ENCODE measurements around the gene CHD3.

CHD3 gene

GRCh38 chr17:7844292-7845154 lies 44.1 kb upstream of the CHD3 start:
- H3K4me3 ChIP-seq (ENCODE audit: low read depth, low read length): peak overlapping the region; percentile 73
- ChIA-PET POLR2A (interaction anchor here (0.8 to 4.9 kb wide), 5 partner anchors 9 to 78 kb away, joined by 3 to 48 read pairs (median 3); partner anchors contain the start of genes CYB5D1 and NAA38), CTCF (interaction anchor here (1.0 to 7.0 kb wide), 15 partner anchors 9 to 315 kb away, joined by 3 to 36 read pairs (median 6); partner anchors contain the start of genes KDM6B and NAA38)
- DNase-seq (ENCODE audit: low read depth, low spot score): no peak
- TF ChIP-seq CTCF (IDR thresholded peaks at IDR 0.05; ENCODE audit: insufficient read depth, low read length, missing control alignments): no peak

DNA sequence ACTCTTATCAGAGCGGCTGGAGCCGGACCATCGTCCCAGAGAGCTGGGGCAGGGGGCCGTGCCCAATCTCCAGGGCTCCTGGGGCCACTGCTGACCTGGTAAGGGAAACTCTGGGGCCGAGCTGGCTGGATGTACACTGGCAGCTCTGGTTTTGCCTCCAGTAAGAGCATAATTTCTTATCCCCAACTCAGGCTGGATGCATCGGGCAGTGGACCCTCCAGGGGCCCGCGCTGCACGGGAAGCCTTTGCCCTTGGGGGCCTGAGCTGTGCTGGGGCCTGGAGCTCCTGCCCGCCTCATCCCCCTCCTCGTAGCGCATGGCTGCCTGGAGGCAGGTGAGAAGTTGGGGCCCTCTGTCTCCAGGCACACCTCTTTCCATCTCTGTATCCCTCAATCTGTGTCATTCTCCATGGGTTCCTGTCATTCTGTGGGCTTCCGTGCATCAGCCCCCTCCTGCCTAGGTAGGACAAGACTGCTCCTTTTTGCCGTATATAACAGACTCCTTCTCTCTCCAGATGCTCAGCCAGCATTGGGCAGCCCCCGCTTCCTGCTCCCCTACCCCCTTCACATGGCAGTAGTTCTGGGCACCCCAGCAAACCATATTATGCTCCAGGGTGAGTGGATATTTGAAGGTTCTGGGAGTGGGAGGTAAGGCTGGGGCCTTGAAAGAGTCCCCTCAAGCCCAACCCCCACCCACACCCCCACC lies 43.1 kb upstream of the CHD3 start:
- no peak for DNase-seq (ENCODE audit: low read depth, low spot score)
- TF ChIP-seq CTCF (IDR thresholded peaks at IDR 0.05; ENCODE audit: insufficient read depth, low read length, missing control alignments): no peak
- ChIA-PET CTCF (interaction anchor here (1.0 to 7.0 kb wide), 14 partner anchors 8 to 314 kb away, joined by 3 to 36 read pairs (median 6); partner anchors contain the start of genes KDM6B and NAA38), POLR2A (interaction anchor here (0.8 to 4.9 kb wide), 5 partner anchors 10 to 77 kb away, joined by 3 to 48 read pairs (median 3); partner anchors contain the start of genes CYB5D1 and NAA38)
- no peak overlapping the region for H3K4me3 ChIP-seq (ENCODE audit: low read depth, low read length)

DNA sequence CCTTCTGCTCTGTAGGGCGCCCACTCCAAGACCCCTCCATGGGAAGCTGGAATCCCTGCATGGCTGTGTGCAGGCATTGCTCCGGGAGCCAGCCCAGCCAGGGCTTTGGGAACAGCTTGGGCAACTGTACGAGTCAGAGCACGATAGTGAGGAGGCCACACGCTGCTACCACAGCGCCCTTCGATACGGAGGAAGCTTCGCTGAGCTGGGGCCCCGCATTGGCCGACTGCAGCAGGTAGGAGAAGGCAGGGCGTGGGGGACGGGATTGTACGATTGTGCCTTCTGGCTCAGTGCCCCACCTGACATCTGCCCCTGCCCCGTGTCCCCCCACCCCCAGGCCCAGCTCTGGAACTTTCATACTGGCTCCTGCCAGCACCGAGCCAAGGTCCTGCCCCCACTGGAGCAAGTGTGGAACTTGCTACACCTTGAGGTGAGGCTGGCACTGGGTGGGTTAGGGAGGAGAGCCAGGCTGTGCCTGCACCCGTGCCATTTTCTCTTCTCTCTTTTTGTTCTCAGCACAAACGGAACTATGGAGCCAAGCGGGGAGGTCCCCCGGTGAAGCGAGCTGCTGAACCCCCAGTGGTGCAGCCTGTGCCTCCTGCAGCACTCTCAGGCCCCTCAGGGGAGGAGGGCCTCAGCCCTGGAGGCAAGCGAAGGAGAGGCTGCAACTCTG lies 42.4 kb upstream of the CHD3 start:
- H3K4me3 ChIP-seq (ENCODE audit: low read depth, low read length): no peak overlapping the region

DNA sequence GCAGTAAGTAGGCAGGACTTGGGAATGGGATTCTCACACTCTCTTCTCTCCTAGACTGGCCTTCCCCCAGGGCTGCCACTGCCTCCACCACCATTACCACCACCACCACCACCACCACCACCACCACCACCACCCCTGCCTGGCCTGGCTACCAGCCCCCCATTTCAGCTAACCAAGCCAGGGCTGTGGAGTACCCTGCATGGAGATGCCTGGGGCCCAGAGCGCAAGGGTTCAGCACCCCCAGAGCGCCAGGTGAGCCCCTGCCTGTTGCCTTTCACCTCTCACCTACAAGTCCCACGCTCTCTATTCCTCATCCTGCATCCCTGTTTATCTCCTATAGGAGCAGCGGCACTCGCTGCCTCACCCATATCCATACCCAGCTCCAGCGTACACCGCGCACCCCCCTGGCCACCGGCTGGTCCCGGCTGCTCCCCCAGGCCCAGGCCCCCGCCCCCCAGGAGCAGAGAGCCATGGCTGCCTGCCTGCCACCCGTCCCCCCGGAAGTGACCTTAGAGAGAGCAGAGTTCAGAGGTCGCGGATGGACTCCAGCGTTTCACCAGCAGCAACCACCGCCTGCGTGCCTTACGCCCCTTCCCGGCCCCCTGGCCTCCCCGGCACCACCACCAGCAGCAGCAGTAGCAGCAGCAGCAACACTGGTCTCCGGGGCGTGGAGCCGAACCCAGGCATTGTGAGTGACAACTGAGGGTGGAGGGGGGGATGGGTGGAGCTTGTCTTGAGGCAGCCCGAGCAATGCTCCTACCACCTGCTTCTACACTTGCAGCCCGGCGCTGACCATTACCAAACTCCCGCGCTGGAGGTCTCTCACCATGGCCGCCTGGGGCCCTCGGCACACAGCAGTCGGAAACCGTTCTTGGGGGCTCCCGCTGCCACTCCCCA lies 41.6 kb upstream of the CHD3 start:
- POLR2A ChIA-PET: interaction anchor here (0.9 kb wide), 1 partner anchor 13 kb away, joined by 3 read pairs; no protein-coding TSS in a partner anchor
- no peak overlapping the region for H3K4me3 ChIP-seq (ENCODE audit: low read depth, low read length)
- TF ChIP-seq CTCF (IDR thresholded peaks at IDR 0.05; ENCODE audit: insufficient read depth, low read length, missing control alignments): no peak
- DNase-seq (ENCODE audit: low read depth, low spot score): no peak
- CTCF ChIA-PET: interaction anchor here (1.1 to 7.0 kb wide), 6 partner anchors 12 to 104 kb away, joined by 3 to 36 read pairs (median 6); partner anchors contain the start of gene KDM6B

More for the DNA sequence above, 42.4 kb upstream of the CHD3 start:
- ChIA-PET CTCF (interaction anchor here (1.0 to 7.0 kb wide), 8 partner anchors 11 to 103 kb away, joined by 3 to 36 read pairs (median 7); partner anchors contain the start of genes KDM6B and NAA38), POLR2A (interaction anchor here (4.9 kb wide), 1 partner anchor 10 kb away, joined by 48 read pairs; the partner anchor contains the start of genes CYB5D1 and NAA38)
- no peak for TF ChIP-seq CTCF (IDR thresholded peaks at IDR 0.05; ENCODE audit: insufficient read depth, low read length, missing control alignments)
- no peak for DNase-seq (ENCODE audit: low read depth, low spot score)

DNA sequence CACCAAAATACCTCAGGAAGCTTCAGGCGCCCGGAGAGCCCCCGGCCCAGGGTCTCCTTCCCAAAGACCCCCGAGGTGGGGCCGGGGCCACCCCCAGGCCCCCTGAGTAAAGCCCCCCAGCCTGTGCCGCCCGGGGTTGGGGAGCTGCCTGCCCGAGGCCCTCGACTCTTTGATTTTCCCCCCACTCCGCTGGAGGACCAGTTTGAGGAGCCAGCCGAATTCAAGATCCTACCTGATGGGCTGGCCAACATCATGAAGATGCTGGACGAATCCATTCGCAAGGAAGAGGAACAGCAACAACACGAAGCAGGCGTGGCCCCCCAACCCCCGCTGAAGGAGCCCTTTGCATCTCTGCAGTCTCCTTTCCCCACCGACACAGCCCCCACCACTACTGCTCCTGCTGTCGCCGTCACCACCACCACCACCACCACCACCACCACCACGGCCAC lies 40.4 kb upstream of the CHD3 start:
- ChIA-PET POLR2A (interaction anchor here (0.9 kb wide), 1 partner anchor 14 kb away, joined by 3 read pairs; no protein-coding TSS in a partner anchor), CTCF (interaction anchor here (0.9 to 2.1 kb wide), 4 partner anchors 9 to 105 kb away, joined by 3 to 6 read pairs (median 5); no protein-coding TSS in a partner anchor)
- TF ChIP-seq CTCF (IDR thresholded peaks at IDR 0.05; ENCODE audit: insufficient read depth, low read length, missing control alignments): no peak
- no peak for DNase-seq (ENCODE audit: low read depth, low spot score)
- no peak overlapping the region for H3K4me3 ChIP-seq (ENCODE audit: low read depth, low read length)
